Neural cell (in vitro differentiated cells): ENCODE data around the gene SPTBN1. TPM values are rescaled to one million over a fixed set of nuclear protein-coding genes. Genes with fewer than 3 reads are reported as not detected.

Source experiments
- H2AFZ ChIP-seq: fragments of 200-600, 300-800 bp; sonication (generic), shearing (Covaris generic); 2 replicates; pipeline ENCODE4 v1.6.0; 2014; ENCODE audit warnings: low read depth, mild to moderate bottlenecking, antibody characterized with exemption, low read length, moderate library complexity
- H3F3A ChIP-seq: fragments of 200-600 bp; shearing (Covaris generic); 2 replicates; pipeline ENCODE4 v1.6.1; 2016; ENCODE audit warnings: mild to moderate bottlenecking, moderate library complexity, mixed read lengths, antibody characterized with exemption, low read length; ENCODE audit not compliant: insufficient read depth, poor library complexity, severe bottlenecking
- H3K27ac ChIP-seq: fragments of 200-600, 300-800 bp; sonication (generic), shearing (Covaris generic); 2 replicates; pipeline ENCODE4 v1.5.1; 2014; ENCODE audit warnings: mild to moderate bottlenecking, low read length, moderate library complexity
- H3K27me3 ChIP-seq: fragments of 300-800, 200-600 bp; sonication (generic), shearing (Covaris generic); 2 replicates; pipeline ENCODE4 v1.6.0; 2014; ENCODE audit warnings: mild to moderate bottlenecking, low read depth, low read length, moderate library complexity; ENCODE audit not compliant: insufficient read depth
- H3K36me3 ChIP-seq: fragments of 300-800, 200-600 bp; sonication (generic), shearing (Covaris generic); 2 replicates; pipeline ENCODE4 v1.5.1; 2014; ENCODE audit warnings: mild to moderate bottlenecking, antibody characterized with exemption, low read length, moderate library complexity; ENCODE audit not compliant: insufficient read depth
- H3K4me2 ChIP-seq: fragments of 300-800, 200-600 bp; sonication (generic), shearing (Covaris generic); 2 replicates; pipeline ENCODE4 v1.6.0; 2014; ENCODE audit warnings: mild to moderate bottlenecking, low read length
- H3K4me3 ChIP-seq: fragments of 300-800, 200-600 bp; sonication (generic), shearing (Covaris generic); 2 replicates; pipeline ENCODE4 v1.5.1; 2014; ENCODE audit warnings: mild to moderate bottlenecking, low read length, moderate library complexity
- H3K79me2 ChIP-seq: fragments of 200-600 bp; shearing (Covaris generic); replicated peaks from 2 replicates; pipeline ENCODE4 v1.6.0; 2014; ENCODE audit warnings: mild to moderate bottlenecking, low read length, moderate library complexity; ENCODE audit not compliant: insufficient read depth
- H3K9ac ChIP-seq: fragments of 300-800, 200-600 bp; sonication (generic), shearing (Covaris generic); 2 replicates; pipeline ENCODE4 v1.6.1; 2016; ENCODE audit warnings: mild to moderate bottlenecking, low read length, mixed read lengths
- H3K9me2 ChIP-seq: fragments of 200-600 bp; shearing (Covaris generic); 2 replicates; pipeline ENCODE4 v1.6.1; 2016; ENCODE audit warnings: mild to moderate bottlenecking, low read length, mixed read lengths; ENCODE audit not compliant: insufficient read depth
- H3K9me3 ChIP-seq: fragments of 200-600, 300-800 bp; sonication (generic), shearing (Covaris generic); 2 replicates; pipeline ENCODE4 v1.6.1; 2016; ENCODE audit warnings: mild to moderate bottlenecking, mixed run types, low read length, moderate library complexity, mixed read lengths
- H4K20me1 ChIP-seq: fragments of 200-600 bp; shearing (Covaris generic); 2 replicates; pipeline ENCODE4 v1.6.1; 2016; ENCODE audit warnings: mild to moderate bottlenecking, mixed run types; ENCODE audit not compliant: insufficient read depth
- CTCF ChIP-seq: fragments of 450-650 bp; IDR thresholded peaks from 2 replicates; pipeline ENCODE4 v1.5.1; 2014; ENCODE audit warnings: antibody characterized with exemption, mild to moderate bottlenecking, moderate library complexity; ENCODE audit not compliant: poor library complexity, severe bottlenecking
- EP300 ChIP-seq: fragments of 450-650 bp; conservative IDR thresholded peaks from 2 replicates; pipeline ENCODE4 v1.6.1; 2014; ENCODE audit warnings: antibody characterized with exemption, mild to moderate bottlenecking, moderate library complexity; ENCODE audit not compliant: poor library complexity, severe bottlenecking
- EZH2 ChIP-seq: fragments of 200-600, 300-800 bp; shearing (Covaris generic), sonication (generic); IDR thresholded peaks from 2 replicates; pipeline ENCODE4 v1.6.1; 2014; ENCODE audit warnings: antibody characterized with exemption, low read length, borderline replicate concordance, mild to moderate bottlenecking; ENCODE audit not compliant: insufficient read depth, poor library complexity, severe bottlenecking
- MXI1 ChIP-seq: fragments of 450-650 bp; conservative IDR thresholded peaks from 2 replicates; pipeline ENCODE4 v1.6.1; 2014; ENCODE audit warnings: antibody characterized with exemption, mild to moderate bottlenecking; ENCODE audit not compliant: poor library complexity, severe bottlenecking
- POLR2AphosphoS5 ChIP-seq: IDR thresholded peaks from 2 replicates; pipeline ENCODE4 v1.6.1; 2012
- RAD21 ChIP-seq: fragments of 450-650 bp; conservative IDR thresholded peaks from 2 replicates; pipeline ENCODE4 v1.6.1; 2014; ENCODE audit warnings: antibody characterized with exemption, mild to moderate bottlenecking, moderate library complexity
- REST ChIP-seq: IDR thresholded peaks from 2 replicates; pipeline ENCODE4 v1.6.1; 2012; ENCODE audit warnings: borderline replicate concordance
- SMC3 ChIP-seq: fragments of 450-650 bp; conservative IDR thresholded peaks from 2 replicates; pipeline ENCODE4 v1.6.1; 2014; ENCODE audit warnings: antibody characterized with exemption, mild to moderate bottlenecking, moderate library complexity; ENCODE audit not compliant: poor library complexity
- TAF1 ChIP-seq: IDR thresholded peaks from 2 replicates; pipeline ENCODE4 v1.6.1; 2012; ENCODE audit warnings: low read depth
- polyA plus RNA-seq: library from polyadenylated mRNA; depleted of rRNA; stranded (reverse); fragments of >200 nt; gene quantifications from 2 replicates; pipeline ENCODE4 v1.2.3, GENCODE V29; 2014

SPTBN1 gene
- polyA plus RNA-seq, 1 donor from 2014 or later, result 92.1 TPM

GRCh38 chr2:54636415-54637139, 180.4 kb downstream of the SPTBN1 start:
- H3K36me3 ChIP-seq, result peaks cover 10% of the 10 kb centered on the region
- H3K4me3 ChIP-seq, result no peak overlapping the region

DNA sequence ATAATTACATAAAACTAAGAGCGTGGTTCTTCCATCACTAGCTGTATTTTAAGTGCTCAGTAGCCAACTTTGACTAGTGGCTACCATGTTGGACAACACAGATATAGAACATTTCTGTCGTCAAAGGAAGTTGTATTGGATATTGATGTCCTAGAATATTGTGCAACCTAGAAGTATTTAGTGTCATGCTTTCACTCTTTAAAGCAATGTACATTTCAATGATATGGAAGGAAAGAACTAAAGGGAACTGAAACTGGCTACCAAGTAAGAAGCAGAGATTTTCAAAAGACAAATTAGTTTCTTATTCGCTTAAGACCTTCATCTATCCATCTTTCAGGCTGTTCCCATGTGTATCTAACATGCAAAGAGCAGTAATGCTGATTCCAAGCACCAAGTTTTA, 182.0 kb downstream of the SPTBN1 start:
- peaks cover 10% of the 10 kb centered on the region for H3K36me3 ChIP-seq
- H3K4me2 ChIP-seq, result no peak overlapping the region
- no peaks in the 10 kb centered on the region for H3F3A ChIP-seq
- no peaks in the 10 kb centered on the region for H3K27me3 ChIP-seq
- no peaks in the 10 kb centered on the region for H3K79me2 ChIP-seq
- H3K4me3 ChIP-seq, result no peak overlapping the region
- peaks cover 4% of the 10 kb centered on the region for H4K20me1 ChIP-seq
- no peaks in the 10 kb centered on the region for H3K9me2 ChIP-seq
- H3K27ac ChIP-seq, result peak overlapping the region; percentile 5
- no peaks in the 10 kb centered on the region for H3K9me3 ChIP-seq
- no peak overlapping the region for H2AFZ ChIP-seq
- no peak overlapping the region for H3K9ac ChIP-seq
- TF ChIP-seq MXI1 (no peak), SMC3 (no peak), REST (no peak), POLR2AphosphoS5 (no peak), EP300 (no peak), TAF1 (no peak), RAD21 (no peak), EZH2 (no peak)

More at GRCh38 chr2:54636415-54637139, 180.4 kb downstream of the SPTBN1 start:
- Histone ChIP-seq H3K27ac (no peak overlapping the region), H3K79me2 (no peaks in the 10 kb centered on the region), H3K4me2 (no peak overlapping the region), H3K9me3 (no peaks in the 10 kb centered on the region), H3F3A (no peaks in the 10 kb centered on the region), H3K27me3 (no peaks in the 10 kb centered on the region), H3K9ac (no peak overlapping the region), H2AFZ (no peak overlapping the region), H4K20me1 (peaks cover 4% of the 10 kb centered on the region), H3K9me2 (no peaks in the 10 kb centered on the region)
- no peak for TF ChIP-seq CTCF
- TF ChIP-seq RAD21, result no peak
- no peak for TF ChIP-seq EZH2
- TF ChIP-seq TAF1, result no peak
- TF ChIP-seq EP300, result no peak
- no peak for TF ChIP-seq SMC3
- no peak for TF ChIP-seq REST
- no peak for TF ChIP-seq MXI1
- no peak for TF ChIP-seq POLR2AphosphoS5
